K562 (cell line): ENCODE measurements around the gene LRRC9.

Experiments
- DIDO1 ChIP-seq: fragments of 450-650 bp; IDR thresholded peaks from 2 replicates; pipeline ENCODE4 v1.6.1; 2016; ENCODE audit warnings: low read depth, missing biosample characterization, missing genetic modification characterization
- GABPA ChIP-seq: fragments of 200-800 bp; sonication (Bioruptor generic); conservative IDR thresholded peaks from 2 replicates; pipeline ENCODE4 v1.6.1; 2016; ENCODE audit warnings: low read depth, missing genetic modification characterization, missing compliant biosample characterization
- IRF2 ChIP-seq: sonication (generic); formaldehyde crosslinking; IDR thresholded peaks from 2 replicates; pipeline ENCODE4 v1.8.1; 2022; ENCODE audit warnings: mild to moderate bottlenecking, missing genetic modification reagents
- LARP7 ChIP-seq: fragments of 450-650 bp; IDR thresholded peaks from 2 replicates; pipeline ENCODE4 v1.6.1; 2016
- LCOR ChIP-seq: sonication (generic); formaldehyde crosslinking; IDR thresholded peaks from 2 replicates; pipeline ENCODE4 v1.8.0; 2022; ENCODE audit warnings: mild to moderate bottlenecking, missing genetic modification reagents
- RFX5 ChIP-seq: IDR thresholded peaks from 2 replicates; pipeline ENCODE4 v1.6.1; 2011; ENCODE audit warnings: low read depth, mild to moderate bottlenecking, improper control_type of control experiment, low read length
- TCF3 ChIP-seq: sonication (generic); formaldehyde crosslinking; IDR thresholded peaks from 2 replicates; pipeline ENCODE4 v1.4.0; 2020; ENCODE audit warnings: mild to moderate bottlenecking, missing genetic modification reagents
- ZNF408 ChIP-seq: fragments of 250-450 bp; sonication (Bioruptor Pico); IDR thresholded peaks from 2 replicates; pipeline ENCODE4 v1.4.0; 2020; ENCODE audit warnings: low read depth, mild to moderate bottlenecking, moderate library complexity
- TF ChIP-seq, protein P1 (sequence below), 3 experiments: IDR thresholded peaks in 2 of 3; conservative IDR thresholded peaks in 1 of 3; 2 replicates each; pipeline ENCODE4 v1.5.1; 2011 to 2012; ENCODE audit warnings: low read length in 3 of 3, mild to moderate bottlenecking in 3 of 3, control low read depth in 2 of 3, improper control_type of control experiment in 1 of 3, inconsistent platforms in 1 of 3, low read depth in 1 of 3, mixed read lengths in 1 of 3, moderate library complexity in 1 of 3; ENCODE audit not compliant: insufficient read depth in 2 of 3
- TF ChIP-seq, protein P2 (sequence below): fragments of 450-650 bp; IDR thresholded peaks from 2 replicates; pipeline ENCODE4 v1.6.1; 2014; ENCODE audit warnings: low read depth, mild to moderate bottlenecking, moderate library complexity, borderline replicate concordance

DNA sequence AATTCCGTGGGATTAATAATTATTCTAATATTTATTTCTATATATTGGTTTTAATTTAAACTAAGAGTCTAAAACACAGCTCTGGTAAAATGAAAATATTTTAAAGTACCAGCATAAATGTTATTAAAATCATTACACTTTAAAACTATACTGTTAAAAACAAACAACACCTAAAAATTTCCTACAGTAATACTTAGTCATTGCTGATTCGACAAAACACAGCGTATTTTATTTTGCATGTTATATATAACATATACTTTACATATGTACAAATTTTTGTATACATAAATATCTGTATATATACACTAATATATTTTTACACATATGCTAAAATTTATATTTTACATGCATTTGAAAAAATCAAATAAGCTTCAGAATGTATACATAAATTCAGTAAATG is 165.7 kb downstream of the LRRC9 start:
- no peak for TF ChIP-seq ZNF408
- TF ChIP-seq LARP7, result no peak
- no peak for TF ChIP-seq LCOR (CRISPR knock-in tag)
- no peak for TF ChIP-seq GABPA (tag)
- TF ChIP-seq, protein P1, sequence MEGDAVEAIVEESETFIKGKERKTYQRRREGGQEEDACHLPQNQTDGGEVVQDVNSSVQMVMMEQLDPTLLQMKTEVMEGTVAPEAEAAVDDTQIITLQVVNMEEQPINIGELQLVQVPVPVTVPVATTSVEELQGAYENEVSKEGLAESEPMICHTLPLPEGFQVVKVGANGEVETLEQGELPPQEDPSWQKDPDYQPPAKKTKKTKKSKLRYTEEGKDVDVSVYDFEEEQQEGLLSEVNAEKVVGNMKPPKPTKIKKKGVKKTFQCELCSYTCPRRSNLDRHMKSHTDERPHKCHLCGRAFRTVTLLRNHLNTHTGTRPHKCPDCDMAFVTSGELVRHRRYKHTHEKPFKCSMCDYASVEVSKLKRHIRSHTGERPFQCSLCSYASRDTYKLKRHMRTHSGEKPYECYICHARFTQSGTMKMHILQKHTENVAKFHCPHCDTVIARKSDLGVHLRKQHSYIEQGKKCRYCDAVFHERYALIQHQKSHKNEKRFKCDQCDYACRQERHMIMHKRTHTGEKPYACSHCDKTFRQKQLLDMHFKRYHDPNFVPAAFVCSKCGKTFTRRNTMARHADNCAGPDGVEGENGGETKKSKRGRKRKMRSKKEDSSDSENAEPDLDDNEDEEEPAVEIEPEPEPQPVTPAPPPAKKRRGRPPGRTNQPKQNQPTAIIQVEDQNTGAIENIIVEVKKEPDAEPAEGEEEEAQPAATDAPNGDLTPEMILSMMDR (IDR thresholded peaks at IDR 0.05 in 2 of 3, conservative IDR thresholded peaks at IDR 0.05 in 1 of 3; ENCODE audit: insufficient read depth in 2 of 3, low read depth in 1 of 3, low read length in 3 of 3), result no peak
- no peak for TF ChIP-seq DIDO1
- no peak for TF ChIP-seq IRF2 (CRISPR knock-in tag)
- TF ChIP-seq RFX5, result no peak
- TF ChIP-seq, protein P2, sequence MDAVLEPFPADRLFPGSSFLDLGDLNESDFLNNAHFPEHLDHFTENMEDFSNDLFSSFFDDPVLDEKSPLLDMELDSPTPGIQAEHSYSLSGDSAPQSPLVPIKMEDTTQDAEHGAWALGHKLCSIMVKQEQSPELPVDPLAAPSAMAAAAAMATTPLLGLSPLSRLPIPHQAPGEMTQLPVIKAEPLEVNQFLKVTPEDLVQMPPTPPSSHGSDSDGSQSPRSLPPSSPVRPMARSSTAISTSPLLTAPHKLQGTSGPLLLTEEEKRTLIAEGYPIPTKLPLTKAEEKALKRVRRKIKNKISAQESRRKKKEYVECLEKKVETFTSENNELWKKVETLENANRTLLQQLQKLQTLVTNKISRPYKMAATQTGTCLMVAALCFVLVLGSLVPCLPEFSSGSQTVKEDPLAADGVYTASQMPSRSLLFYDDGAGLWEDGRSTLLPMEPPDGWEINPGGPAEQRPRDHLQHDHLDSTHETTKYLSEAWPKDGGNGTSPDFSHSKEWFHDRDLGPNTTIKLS, result no peak
- TF ChIP-seq TCF3 (CRISPR knock-in tag), result no peak
